ENCODE results near the gene TMEM236. TPM values are rescaled to one million over a fixed set of nuclear protein-coding genes. Genes with fewer than 3 reads are reported as not detected.

The TMEM236 gene
- polyA plus RNA-seq, 1 experiment, result 0.02 TPM

GRCh38 chr10:17725703-17726102 lies 26.3 kb upstream of the TMEM236 start:
- H3K4me3 ChIP-seq (ENCODE audit: low read depth, low read length), result no peak overlapping the region
- H3K27me3 ChIP-seq (ENCODE audit: control insufficient read depth, insufficient read depth, low read length), result no peaks in the 10 kb centered on the region
- no peak overlapping the region for H3K27ac ChIP-seq (ENCODE audit: low read depth, low read length)
- peaks cover 3% of the 10 kb centered on the region; the same call in 1 of the 2 replicates for H3K9me3 ChIP-seq (ENCODE audit: control insufficient read depth, insufficient read depth, low read length)
- POLR2A ChIA-PET, result no interaction called here
- CTCF ChIA-PET, result interaction anchor here (1.0 to 1.8 kb wide), 2 partner anchors 11 to 16 kb away, joined by 4 to 6 read pairs; no protein-coding TSS in a partner anchor
- DNase-seq (ENCODE audit: low read depth, low spot score), result no peak
- no peak for TF ChIP-seq CTCF (IDR thresholded peaks at IDR 0.05; ENCODE audit: low read depth, low read length)

- Histone ChIP-seq H3K4me3 (ENCODE audit: low read depth, low read length) (no peak overlapping the region), H3K9me3 (ENCODE audit: control insufficient read depth, insufficient read depth, low read length) (no peaks in the 10 kb centered on the region), H3K27me3 (ENCODE audit: control insufficient read depth, insufficient read depth, low read length) (no peaks in the 10 kb centered on the region), H3K27ac (ENCODE audit: low read depth, low read length) (no peak overlapping the region)
- no peak for TF ChIP-seq CTCF (IDR thresholded peaks at IDR 0.05; ENCODE audit: low read depth, low read length)
- DNase-seq (ENCODE audit: low read depth, low spot score), result no peak
- ChIA-PET CTCF (interaction anchor here (1.0 to 1.2 kb wide), 2 partner anchors 7 to 13 kb away, joined by 3 to 4 read pairs; no protein-coding TSS in a partner anchor), POLR2A (no interaction called here)
These were observed 22.4 kb upstream of the TMEM236 start for GRCh38 chr10:17729630-17730029.

- Histone ChIP-seq H3K9me3 (ENCODE audit: control insufficient read depth, insufficient read depth, low read length) (no peaks in the 10 kb centered on the region), H3K27ac (ENCODE audit: low read depth, low read length) (no peak overlapping the region), H3K27me3 (ENCODE audit: control insufficient read depth, insufficient read depth, low read length) (no peaks in the 10 kb centered on the region), H3K4me3 (ENCODE audit: low read depth, low read length) (no peak overlapping the region)
- ChIA-PET CTCF (interaction anchor here (1.0 kb wide), 1 partner anchor 12 kb away, joined by 3 read pairs; no protein-coding TSS in a partner anchor), POLR2A (no interaction called here)
- no peak for DNase-seq (ENCODE audit: low read depth, low spot score)
- no peak for TF ChIP-seq CTCF (IDR thresholded peaks at IDR 0.05; ENCODE audit: low read depth, low read length)
These were observed 21.3 kb upstream of the TMEM236 start for GRCh38 chr10:17730667-17731066.

DNA sequence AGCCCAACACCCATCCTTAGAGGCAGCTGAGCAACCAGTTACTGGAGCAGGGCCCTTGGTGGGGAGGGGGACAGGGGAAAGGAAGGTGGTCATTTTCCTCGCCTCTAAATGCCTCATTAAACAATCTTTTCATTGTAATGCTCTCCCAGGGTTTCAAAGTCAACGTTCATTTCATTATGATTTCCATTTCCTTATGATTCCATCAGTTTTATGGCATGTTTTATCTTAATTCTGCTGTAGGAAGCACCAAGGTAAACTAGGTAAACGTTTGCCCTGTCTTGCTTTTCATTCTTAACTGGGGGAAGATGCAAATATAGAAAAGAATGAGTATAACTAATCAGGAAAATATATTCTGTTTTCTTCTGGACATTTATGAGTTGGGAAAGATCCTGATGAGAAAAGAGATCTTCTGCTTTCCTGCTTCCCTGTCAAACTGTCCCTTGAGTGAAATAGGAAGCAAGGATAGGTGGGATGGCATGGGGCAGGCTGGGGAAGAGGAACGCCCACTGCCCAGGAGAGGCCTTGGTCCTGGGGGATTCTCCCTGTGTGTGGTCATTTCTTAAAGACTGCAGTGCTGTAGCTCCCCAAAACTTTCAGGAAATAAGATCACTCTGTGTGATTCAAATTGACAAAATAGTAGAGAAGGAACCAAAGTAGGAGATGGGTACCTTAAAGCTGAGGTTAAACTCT lies 20.5 kb upstream of the TMEM236 start:
- no peaks in the 10 kb centered on the region for H3K9me3 ChIP-seq (ENCODE audit: control insufficient read depth, insufficient read depth, low read length)
- ChIA-PET POLR2A (no interaction called here), CTCF (interaction anchor here (0.7 kb wide), 1 partner anchor 123 kb away, joined by 3 read pairs; no protein-coding TSS in a partner anchor)
- H3K4me3 ChIP-seq (ENCODE audit: low read depth, low read length), result no peak overlapping the region
- H3K27ac ChIP-seq (ENCODE audit: low read depth, low read length), result no peak overlapping the region
- no peaks in the 10 kb centered on the region for H3K27me3 ChIP-seq (ENCODE audit: control insufficient read depth, insufficient read depth, low read length)
- DNase-seq (ENCODE audit: low read depth, low spot score), result no peak
- TF ChIP-seq CTCF (IDR thresholded peaks at IDR 0.05; ENCODE audit: low read depth, low read length), result no peak

- CTCF ChIA-PET, result no interaction called here
- H3K27ac ChIP-seq (ENCODE audit: low read depth, low read length), result no peak overlapping the region
These were observed 18.4 kb upstream of the TMEM236 start for GRCh38 chr10:17733620-17734019.

More at GRCh38 chr10:17733620-17734019, 18.4 kb upstream of the TMEM236 start:
- Histone ChIP-seq H3K9me3 (ENCODE audit: control insufficient read depth, insufficient read depth, low read length) (no peaks in the 10 kb centered on the region), H3K27me3 (ENCODE audit: control insufficient read depth, insufficient read depth, low read length) (no peaks in the 10 kb centered on the region), H3K4me3 (ENCODE audit: low read depth, low read length) (no peak overlapping the region)
- DNase-seq (ENCODE audit: low read depth, low spot score), result no peak
- POLR2A ChIA-PET, result no interaction called here
- no peak for TF ChIP-seq CTCF (IDR thresholded peaks at IDR 0.05; ENCODE audit: low read depth, low read length)

Measured in AG04450 (cell line).